ENCODE results near the gene ITPRID2. TPM values are rescaled to one million over a fixed set of nuclear protein-coding genes. Genes with fewer than 3 reads are reported as not detected.

ITPRID2 gene
- total and polyA plus RNA-seq, 10 of the 15 experiments (the other 5 are each of a cell fraction or from before 2014, with no cell fraction given) = 4.7 to 23.7 (median 13.1) TPM

GRCh38 chr2:181851726-181852125 lies 39.8 kb upstream of the ITPRID2 start:
- no peak for ATAC-seq
- H3K4me3 ChIP-seq = no peak overlapping the region
- ChIA-PET RAD21 (ENCODE audit: unreplicated experiment) (no interaction called here), CTCF (no interaction called here), SMC1A (ENCODE audit: uncharacterized antibody, unreplicated experiment) (interaction anchor here (0.6 kb wide), 1 partner anchor 321 kb away, joined by 3 read pairs; no protein-coding TSS in a partner anchor), POLR2A (no interaction called here)
- FAIRE-seq = no peak
- in situ Hi-C loops (cut with MboI) (no loop called here), intact Hi-C loops (cut with micrococcal nuclease; ENCODE audit: unreplicated experiment) (no loop called here)
- DNase-seq (ENCODE audit: low read depth, low spot score) = no peak
- H3K9ac ChIP-seq (ENCODE audit: control insufficient read depth, insufficient read depth, low read length) = no peak overlapping the region
- no peak overlapping the region for H2AFZ ChIP-seq (ENCODE audit: control insufficient read depth, low read depth, low read length)
- H3K4me1 ChIP-seq (ENCODE audit: control insufficient read depth, insufficient read depth, low read length) = no peaks in the 10 kb centered on the region
- no TSS peak for BruUV-seq (replicated peaks)
- no peaks in the 10 kb centered on the region for H3K79me2 ChIP-seq (ENCODE audit: control insufficient read depth, insufficient read depth, low read length)
- H3K27me3 ChIP-seq (replicated peaks in 1 of 2; ENCODE audit: control insufficient read depth in 2 of 2, insufficient read depth in 2 of 2, low read length in 1 of 2) = no peaks in the 10 kb centered on the region
- H3K4me2 ChIP-seq (ENCODE audit: control insufficient read depth, insufficient read depth) = no peak overlapping the region
- H4K20me1 ChIP-seq (ENCODE audit: control insufficient read depth, insufficient read depth) = no peaks in the 10 kb centered on the region
- no peak for TF ChIP-seq NR2C2 (IDR thresholded peaks at IDR 0.05; ENCODE audit: borderline replicate concordance, control insufficient read depth, insufficient read length, low read depth)
- H3K9me3 ChIP-seq (replicated peaks; ENCODE audit: control insufficient read depth, insufficient read depth, low read length) = no peaks in the 10 kb centered on the region
- no peak overlapping the region for H3K27ac ChIP-seq (ENCODE audit: control insufficient read depth, insufficient read depth)
- H3K36me3 ChIP-seq (ENCODE audit: control insufficient read depth in 2 of 2, insufficient read depth in 2 of 2, low read length in 1 of 2) = no peaks in the 10 kb centered on the region

GRCh38 chr2:181853696-181854095 lies 37.8 kb upstream of the ITPRID2 start:
- FAIRE-seq (no peak), DNase-seq (ENCODE audit: low read depth, low spot score) (no peak), ATAC-seq (no peak)
- CTCF ChIA-PET = interaction anchor here (0.6 kb wide), 2 partner anchors 199 to 221 kb away, joined by 3 read pairs; no protein-coding TSS in a partner anchor
- in situ Hi-C loops (cut with MboI) (no loop called here), intact Hi-C loops (cut with micrococcal nuclease; ENCODE audit: unreplicated experiment) (no loop called here)
- H3K27me3 ChIP-seq (replicated peaks in 1 of 2; ENCODE audit: control insufficient read depth in 2 of 2, insufficient read depth in 2 of 2, low read length in 1 of 2) = no peaks in the 10 kb centered on the region
- H3K4me1 ChIP-seq (ENCODE audit: control insufficient read depth, insufficient read depth, low read length) = no peaks in the 10 kb centered on the region
- SMC1A ChIA-PET (ENCODE audit: uncharacterized antibody, unreplicated experiment) = no interaction called here
- no peaks in the 10 kb centered on the region for H3K36me3 ChIP-seq (ENCODE audit: control insufficient read depth in 2 of 2, insufficient read depth in 2 of 2, low read length in 1 of 2)
- H3K9me3 ChIP-seq (replicated peaks; ENCODE audit: control insufficient read depth, insufficient read depth, low read length) = no peaks in the 10 kb centered on the region
- no peak overlapping the region for H3K4me3 ChIP-seq
- RAD21 ChIA-PET (ENCODE audit: unreplicated experiment) = no interaction called here
- H3K27ac ChIP-seq (ENCODE audit: control insufficient read depth, insufficient read depth) = no peak overlapping the region
- no peaks in the 10 kb centered on the region for H3K79me2 ChIP-seq (ENCODE audit: control insufficient read depth, insufficient read depth, low read length)
- H3K4me2 ChIP-seq (ENCODE audit: control insufficient read depth, insufficient read depth) = no peak overlapping the region
- BruUV-seq (replicated peaks) = no TSS peak
- H2AFZ ChIP-seq (ENCODE audit: control insufficient read depth, low read depth, low read length) = no peak overlapping the region
- no peaks in the 10 kb centered on the region for H4K20me1 ChIP-seq (ENCODE audit: control insufficient read depth, insufficient read depth)
- H3K9ac ChIP-seq (ENCODE audit: control insufficient read depth, insufficient read depth, low read length) = no peak overlapping the region
- POLR2A ChIA-PET = no interaction called here
- TF ChIP-seq CTCF (IDR thresholded peaks at IDR 0.05 in 2 of 3, conservative IDR thresholded peaks at IDR 0.05 in 1 of 3; ENCODE audit: control insufficient read depth in 2 of 3, extremely low read depth in 1 of 3, insufficient read depth in 1 of 3, low read depth in 3 of 3, low read length in 3 of 3) (no peak), ZNF217 (IDR thresholded peaks at IDR 0.05) (no peak), HSF1 (IDR thresholded peaks at IDR 0.05; ENCODE audit: low read depth, low read length) (no peak), SP1 (IDR thresholded peaks at IDR 0.05; ENCODE audit: low read depth, low read length) (no peak), HDAC2 (IDR thresholded peaks at IDR 0.05) (no peak), RAD21 (IDR thresholded peaks at IDR 0.05; ENCODE audit: insufficient read depth, low read depth, low read length) (no peak), IRF3 (IDR thresholded peaks at IDR 0.05) (no peak), IKZF2 (IDR thresholded peaks at IDR 0.05) (no peak), MEF2A (IDR thresholded peaks at IDR 0.05; ENCODE audit: insufficient read depth, low read depth, low read length) (no peak), ATF7 (IDR thresholded peaks at IDR 0.05; ENCODE audit: low read depth) (no peak), SPI1 (IDR thresholded peaks at IDR 0.05; ENCODE audit: borderline replicate concordance, insufficient read depth, low read depth, low read length) (no peak), TCF3 (IDR thresholded peaks at IDR 0.05; ENCODE audit: borderline replicate concordance, insufficient read depth, low read depth, low read length) (no peak), PML (IDR thresholded peaks at IDR 0.05; ENCODE audit: low read length) (no peak)
